ENCODE measurements around the gene LRRC27. TPM values are rescaled to one million over a fixed set of nuclear protein-coding genes. Genes with fewer than 3 reads are reported as not detected.
"Not testable (repeated sequence)": the region's sequence is repeated elsewhere in the genome, so short reads cannot be mapped to it uniquely, and the experiment has no call there.

The LRRC27 gene
- total RNA-seq, 2 experiments from 2014 or later = 1.5 to 1.9 TPM

DNA sequence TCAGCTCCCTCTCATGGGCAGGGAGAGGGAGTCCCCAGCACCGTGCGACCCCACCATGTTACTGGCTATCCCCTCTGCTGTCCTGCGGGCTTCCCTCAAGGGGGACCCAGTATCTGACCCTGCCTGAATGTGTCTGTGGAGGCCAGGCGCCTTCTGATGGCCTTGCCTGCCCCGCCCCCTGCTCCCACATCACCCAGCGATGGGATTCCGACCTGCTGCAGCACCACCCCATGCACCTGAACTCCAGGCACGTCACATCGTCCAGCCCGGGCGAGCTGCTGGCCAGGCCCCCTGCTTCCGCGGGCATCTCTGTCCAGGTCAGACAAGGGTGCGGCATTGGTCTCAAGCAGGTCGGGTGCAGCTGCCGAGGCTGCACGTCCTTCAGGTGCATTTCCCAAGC, 19.0 kb downstream of the LRRC27 start:
- H3K27ac Mint-ChIP-seq = no peak overlapping the region
- CTCF ChIA-PET = interaction anchor here (0.7 to 0.9 kb wide), 2 partner anchors 10 to 74 kb away, joined by 3 to 6 read pairs; no protein-coding TSS in a partner anchor
- H3K36me3 Mint-ChIP-seq (ENCODE audit: low read depth) = no peaks in the 10 kb centered on the region
- intact Hi-C loops (cut with micrococcal nuclease) = loop anchor here (5.0 kb wide), 1 partner anchor 44 kb away; the partner anchor contains the start of gene STK32C
- no peak overlapping the region for H3K4me3 Mint-ChIP-seq
- no peaks in the 10 kb centered on the region for H3K27me3 Mint-ChIP-seq (ENCODE audit: low read depth)
- no peaks in the 10 kb centered on the region for H3K9me3 Mint-ChIP-seq
- H3K4me1 Mint-ChIP-seq (ENCODE audit: low read depth) = peaks cover 3% of the 10 kb centered on the region
- no peak for DNase-seq

DNA sequence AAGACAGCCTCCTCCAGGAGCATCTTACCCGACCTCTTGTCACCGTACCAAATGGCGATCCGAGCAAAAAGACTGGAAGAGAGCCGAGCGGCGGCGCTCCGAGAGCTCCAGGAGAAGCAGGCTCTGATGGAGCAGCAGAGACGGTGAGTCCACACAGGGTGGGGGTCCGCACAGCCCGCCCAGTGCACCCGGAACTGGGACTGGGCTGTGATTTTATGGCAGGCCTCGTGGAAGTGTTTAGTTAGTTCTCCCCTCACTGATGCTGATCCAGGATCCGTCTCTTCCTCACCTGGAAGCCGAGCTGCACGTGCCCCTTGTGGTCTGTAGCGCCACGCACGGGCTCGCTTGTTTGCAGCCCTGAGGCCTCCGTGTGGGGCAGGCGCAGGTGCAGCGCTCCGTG, 19.6 kb downstream of the LRRC27 start:
- CTCF ChIA-PET = interaction anchor here (0.7 to 0.9 kb wide), 3 partner anchors 10 to 127 kb away, joined by 3 to 6 read pairs (median 3); no protein-coding TSS in a partner anchor
- Mint-ChIP-seq H3K4me3 (no peak overlapping the region), H3K27me3 (ENCODE audit: low read depth) (no peaks in the 10 kb centered on the region), H3K36me3 (ENCODE audit: low read depth) (no peaks in the 10 kb centered on the region), H3K4me1 (ENCODE audit: low read depth) (peaks cover 3% of the 10 kb centered on the region), H3K27ac (no peak overlapping the region), H3K9me3 (no peaks in the 10 kb centered on the region)
- intact Hi-C loops (cut with micrococcal nuclease) = loop anchor here (1.0 to 5.0 kb wide), 2 partner anchors 44 to 128 kb away; partner anchors contain the start of gene STK32C
- no peak for DNase-seq

DNA sequence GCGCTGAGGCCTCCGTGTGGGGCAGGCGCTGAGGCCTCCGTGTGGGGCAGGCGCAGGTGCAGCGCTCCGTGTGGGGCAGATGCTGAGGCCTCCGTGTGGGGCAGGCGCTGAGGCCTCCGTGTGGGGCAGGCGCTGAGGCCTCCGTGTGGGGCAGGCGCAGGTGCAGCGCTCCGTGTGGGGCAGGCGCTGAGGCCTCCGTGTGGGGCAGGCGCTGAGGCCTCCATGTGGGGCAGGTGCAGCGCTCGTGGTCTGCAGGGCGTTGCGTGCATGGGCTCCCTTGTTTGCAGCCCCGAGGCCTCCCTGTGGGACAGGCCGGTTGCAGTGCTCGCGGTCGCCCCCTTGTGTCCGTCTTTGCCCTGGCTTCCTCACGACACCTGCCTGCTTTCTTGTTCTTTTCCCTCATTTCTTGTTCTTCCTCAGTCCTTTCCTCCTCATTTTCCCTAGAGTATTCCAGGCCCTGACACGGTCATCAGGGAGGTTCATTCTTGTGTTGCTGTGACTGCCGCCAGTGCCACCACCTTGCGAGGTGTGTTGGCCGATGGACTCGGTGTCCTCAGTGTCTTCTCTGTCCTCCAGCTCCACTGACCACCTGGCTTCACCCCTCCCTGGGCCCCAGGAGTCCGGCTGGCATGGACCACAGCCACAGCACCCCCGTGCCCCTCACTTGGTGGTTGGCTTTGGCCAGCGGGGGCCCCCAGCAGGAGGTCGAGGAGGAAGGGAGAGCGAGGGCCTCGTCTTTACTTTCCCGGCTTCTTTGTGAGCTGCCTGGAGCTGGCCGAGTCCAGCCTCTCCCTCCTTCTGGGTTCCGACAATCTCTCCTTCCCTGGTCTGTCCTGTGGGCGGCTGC, 20.7 kb downstream of the LRRC27 start:
- DNase-seq = peak; percentile 86
- H3K4me1 Mint-ChIP-seq (ENCODE audit: low read depth); H3K9me3 Mint-ChIP-seq; H3K4me3 Mint-ChIP-seq; H3K36me3 Mint-ChIP-seq (ENCODE audit: low read depth); H3K27me3 Mint-ChIP-seq (ENCODE audit: low read depth); H3K27ac Mint-ChIP-seq: not testable (repeated sequence)
- CTCF ChIA-PET = interaction anchor here (1.1 to 2.1 kb wide), 3 partner anchors 10 to 140 kb away, joined by 3 to 10 read pairs (median 3); no protein-coding TSS in a partner anchor
- intact Hi-C loops (cut with micrococcal nuclease) = loop anchor here (1.0 to 5.0 kb wide), 2 partner anchors 45 to 129 kb away; partner anchors contain the start of gene STK32C

DNA sequence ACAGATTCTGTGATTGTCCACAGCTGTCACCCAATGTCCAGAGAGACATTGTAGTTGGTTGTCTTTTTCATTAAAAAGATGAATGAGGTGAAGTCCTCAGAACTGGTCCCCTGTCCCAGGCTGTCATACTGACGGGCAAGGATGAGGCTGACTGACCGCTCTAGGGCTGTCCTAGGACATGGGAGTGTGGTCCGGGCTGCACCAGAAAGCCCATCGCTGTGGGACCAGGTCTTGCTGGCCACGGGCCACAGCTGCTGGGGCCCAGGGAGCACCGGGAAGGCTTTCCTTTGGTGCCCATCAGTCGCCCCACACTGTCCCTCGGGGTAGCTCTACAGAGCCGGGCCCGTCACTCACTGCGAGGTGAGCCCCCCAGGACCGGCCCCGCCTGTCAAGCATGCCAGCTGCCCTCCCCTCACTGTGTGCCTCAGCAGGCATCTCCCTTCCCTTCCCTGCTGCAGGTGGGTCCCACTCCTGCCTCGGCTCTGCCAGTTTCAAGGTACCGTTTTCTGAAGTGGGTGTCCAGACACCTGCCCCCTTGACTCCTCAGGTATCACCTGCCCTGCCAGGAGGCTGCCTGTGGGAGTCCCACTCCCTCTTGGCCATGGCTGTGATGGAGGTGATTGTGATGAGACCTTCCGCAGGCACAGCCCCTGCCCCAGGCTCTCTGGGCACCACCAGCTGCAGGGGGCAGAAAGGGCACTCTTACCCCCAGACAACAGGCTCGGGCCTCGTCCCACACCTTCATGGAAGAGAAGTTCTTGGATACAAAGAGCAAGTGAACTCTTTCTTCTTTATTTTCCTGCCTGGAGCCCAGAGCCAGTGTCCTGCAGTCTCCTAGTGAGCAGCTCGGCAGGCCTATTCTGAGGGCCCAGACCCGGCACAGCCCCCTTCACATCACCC, 21.7 kb downstream of the LRRC27 start:
- intact Hi-C loops (cut with micrococcal nuclease) = loop anchor here (5.0 kb wide), 1 partner anchor 46 kb away; the partner anchor contains the start of gene STK32C
- Mint-ChIP-seq H3K36me3 (ENCODE audit: low read depth) (no peaks in the 10 kb centered on the region), H3K9me3 (no peaks in the 10 kb centered on the region), H3K4me1 (ENCODE audit: low read depth) (peaks cover 3% of the 10 kb centered on the region), H3K27ac (no peak overlapping the region), H3K27me3 (ENCODE audit: low read depth) (no peaks in the 10 kb centered on the region), H3K4me3 (no peak overlapping the region)
- DNase-seq = no peak
- CTCF ChIA-PET = interaction anchor here (1.1 to 2.1 kb wide), 3 partner anchors 9 to 141 kb away, joined by 3 to 10 read pairs (median 3); no protein-coding TSS in a partner anchor

DNA sequence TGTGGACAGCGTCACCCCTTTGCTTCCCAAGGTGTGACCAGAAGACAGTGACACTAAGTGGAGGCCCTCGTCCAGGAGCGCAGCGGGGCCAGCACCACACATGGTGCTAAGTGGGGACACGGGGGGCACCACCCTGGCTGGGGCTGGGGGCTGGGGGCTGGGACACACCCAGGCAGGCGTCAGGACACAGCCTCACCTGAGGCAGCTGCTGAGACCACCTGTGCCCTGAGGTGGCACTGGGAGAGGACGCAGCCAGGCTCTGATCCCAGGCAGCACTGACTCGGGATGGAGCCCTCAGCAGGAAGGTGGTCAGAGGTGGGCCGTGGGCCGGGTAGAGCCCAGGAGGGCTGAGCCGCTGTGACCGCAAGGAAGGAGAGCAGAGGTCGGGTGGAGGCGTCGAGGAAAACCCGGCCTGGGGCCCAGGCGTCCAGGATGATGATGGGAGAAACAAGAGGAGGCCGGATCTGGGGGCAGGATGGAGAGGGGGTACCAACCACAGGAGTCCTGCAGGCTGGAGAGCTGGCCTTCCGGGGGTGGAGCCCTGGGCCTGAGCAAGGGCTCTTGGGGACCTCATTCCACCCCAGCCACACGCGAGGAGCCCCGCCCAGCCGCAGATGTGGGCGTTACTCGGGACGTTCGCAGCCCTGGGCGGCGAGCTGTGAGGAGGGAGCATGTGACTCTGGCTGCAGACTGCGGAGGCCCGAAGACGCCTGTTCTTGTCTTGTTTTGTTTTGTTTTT, 22.5 kb downstream of the LRRC27 start:
- Mint-ChIP-seq H3K27ac (no peak overlapping the region), H3K4me3 (no peak overlapping the region), H3K27me3 (ENCODE audit: low read depth) (no peaks in the 10 kb centered on the region), H3K9me3 (no peaks in the 10 kb centered on the region), H3K4me1 (ENCODE audit: low read depth) (peaks cover 3% of the 10 kb centered on the region), H3K36me3 (ENCODE audit: low read depth) (no peaks in the 10 kb centered on the region)
- no peak for DNase-seq
- intact Hi-C loops (cut with micrococcal nuclease) = loop anchor here (5.0 kb wide), 1 partner anchor 47 kb away; the partner anchor contains the start of gene STK32C
- CTCF ChIA-PET = interaction anchor here (0.6 to 2.1 kb wide), 3 partner anchors 15 to 373 kb away, joined by 3 to 10 read pairs (median 4); no protein-coding TSS in a partner anchor

DNA sequence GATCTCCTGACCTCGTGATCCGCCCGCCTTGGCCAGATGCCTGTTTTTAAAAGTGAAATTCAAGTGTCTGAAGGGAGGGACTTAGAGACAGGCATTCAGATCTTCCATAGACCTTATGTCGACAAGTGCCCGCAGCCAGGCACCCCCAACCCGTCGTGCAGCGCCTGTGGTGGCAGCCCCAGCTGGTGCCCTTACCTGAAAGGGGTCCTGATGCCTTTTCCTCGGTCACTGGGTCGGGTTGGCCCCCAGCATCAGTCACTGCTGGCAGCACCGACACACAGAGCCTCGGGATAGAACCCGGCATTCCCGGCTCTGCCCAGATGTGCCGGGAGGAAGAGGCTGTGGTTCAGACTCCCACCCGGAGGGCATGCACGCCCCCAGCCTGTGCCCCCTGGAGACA, 23.3 kb downstream of the LRRC27 start:
- no peaks in the 10 kb centered on the region for H3K9me3 Mint-ChIP-seq
- no peak overlapping the region for H3K4me3 Mint-ChIP-seq
- H3K36me3 Mint-ChIP-seq (ENCODE audit: low read depth) = no peaks in the 10 kb centered on the region
- H3K4me1 Mint-ChIP-seq (ENCODE audit: low read depth) = peaks cover 3% of the 10 kb centered on the region
- H3K27me3 Mint-ChIP-seq (ENCODE audit: low read depth) = no peaks in the 10 kb centered on the region
- H3K27ac Mint-ChIP-seq = no peak overlapping the region
- DNase-seq = no peak
- intact Hi-C loops (cut with micrococcal nuclease) = no loop called here
- CTCF ChIA-PET = interaction anchor here (0.6 to 0.9 kb wide), 2 partner anchors 15 to 372 kb away, joined by 3 to 4 read pairs; no protein-coding TSS in a partner anchor

DNA sequence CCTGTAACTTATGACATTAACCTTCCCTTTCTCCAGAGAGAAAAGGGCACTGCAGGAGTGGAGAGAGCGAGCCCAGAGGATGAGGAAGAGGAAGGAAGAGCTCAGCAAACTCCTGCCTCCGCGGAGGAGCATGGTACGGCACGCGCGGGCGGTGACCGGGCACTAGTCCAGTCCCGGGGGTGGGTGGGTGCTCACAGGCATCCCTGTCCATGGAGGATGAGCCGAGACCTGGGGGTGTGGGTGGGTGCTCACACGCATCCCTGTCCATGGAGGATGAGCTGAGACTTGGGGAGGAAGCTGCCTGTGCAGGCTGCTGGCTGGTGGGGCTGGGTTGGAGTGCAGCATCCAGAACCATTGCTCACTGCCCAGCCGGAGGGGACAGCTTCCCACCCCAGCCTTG, 23.8 kb downstream of the LRRC27 start:
- DNase-seq = no peak
- intact Hi-C loops (cut with micrococcal nuclease) = no loop called here
- H3K4me1 Mint-ChIP-seq (ENCODE audit: low read depth) = peaks cover 3% of the 10 kb centered on the region
- CTCF ChIA-PET = interaction anchor here (1.0 kb wide), 1 partner anchor 58 kb away, joined by 3 read pairs; no protein-coding TSS in a partner anchor
- H3K36me3 Mint-ChIP-seq (ENCODE audit: low read depth) = no peaks in the 10 kb centered on the region
- no peaks in the 10 kb centered on the region for H3K27me3 Mint-ChIP-seq (ENCODE audit: low read depth)
- no peak overlapping the region for H3K27ac Mint-ChIP-seq
- no peak overlapping the region for H3K4me3 Mint-ChIP-seq
- no peaks in the 10 kb centered on the region for H3K9me3 Mint-ChIP-seq

DNA sequence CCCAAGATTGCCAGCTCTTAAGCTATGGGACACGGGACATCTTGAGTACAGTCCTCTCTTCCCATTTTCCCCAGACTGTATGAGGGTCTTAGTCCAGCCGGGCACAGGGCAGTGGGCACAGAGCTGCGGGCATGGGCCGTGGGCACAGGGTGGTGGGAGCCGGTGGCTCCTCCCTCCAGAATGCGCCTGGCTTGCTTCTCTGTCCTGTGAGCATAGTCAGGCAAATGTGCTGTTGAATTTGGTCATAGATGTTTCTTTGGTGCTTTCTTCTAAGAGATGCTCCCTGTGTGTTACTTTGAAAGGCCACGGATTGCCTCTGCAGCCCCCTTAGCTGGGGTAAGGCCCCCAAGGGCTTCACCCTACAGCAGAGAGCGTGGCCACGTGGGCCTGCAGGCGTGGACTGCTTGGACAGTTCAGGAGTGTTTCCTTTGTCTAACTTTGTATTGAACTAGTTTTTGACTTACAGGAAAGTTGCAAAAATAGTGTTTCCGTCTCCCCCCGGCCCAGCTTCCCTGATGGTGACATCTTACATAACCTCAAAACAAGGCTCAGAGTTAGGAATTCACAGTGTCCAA, 24.7 kb downstream of the LRRC27 start:
- H3K36me3 Mint-ChIP-seq (ENCODE audit: low read depth) = no peaks in the 10 kb centered on the region
- H3K9me3 Mint-ChIP-seq = no peaks in the 10 kb centered on the region
- H3K4me3 Mint-ChIP-seq = no peak overlapping the region
- CTCF ChIA-PET = interaction anchor here (1.0 to 1.2 kb wide), 2 partner anchors 15 to 59 kb away, joined by 3 to 4 read pairs; no protein-coding TSS in a partner anchor
- peaks cover 3% of the 10 kb centered on the region for H3K4me1 Mint-ChIP-seq (ENCODE audit: low read depth)
- intact Hi-C loops (cut with micrococcal nuclease) = no loop called here
- no peaks in the 10 kb centered on the region for H3K27me3 Mint-ChIP-seq (ENCODE audit: low read depth)
- no peak for DNase-seq
- H3K27ac Mint-ChIP-seq = no peak overlapping the region

DNA sequence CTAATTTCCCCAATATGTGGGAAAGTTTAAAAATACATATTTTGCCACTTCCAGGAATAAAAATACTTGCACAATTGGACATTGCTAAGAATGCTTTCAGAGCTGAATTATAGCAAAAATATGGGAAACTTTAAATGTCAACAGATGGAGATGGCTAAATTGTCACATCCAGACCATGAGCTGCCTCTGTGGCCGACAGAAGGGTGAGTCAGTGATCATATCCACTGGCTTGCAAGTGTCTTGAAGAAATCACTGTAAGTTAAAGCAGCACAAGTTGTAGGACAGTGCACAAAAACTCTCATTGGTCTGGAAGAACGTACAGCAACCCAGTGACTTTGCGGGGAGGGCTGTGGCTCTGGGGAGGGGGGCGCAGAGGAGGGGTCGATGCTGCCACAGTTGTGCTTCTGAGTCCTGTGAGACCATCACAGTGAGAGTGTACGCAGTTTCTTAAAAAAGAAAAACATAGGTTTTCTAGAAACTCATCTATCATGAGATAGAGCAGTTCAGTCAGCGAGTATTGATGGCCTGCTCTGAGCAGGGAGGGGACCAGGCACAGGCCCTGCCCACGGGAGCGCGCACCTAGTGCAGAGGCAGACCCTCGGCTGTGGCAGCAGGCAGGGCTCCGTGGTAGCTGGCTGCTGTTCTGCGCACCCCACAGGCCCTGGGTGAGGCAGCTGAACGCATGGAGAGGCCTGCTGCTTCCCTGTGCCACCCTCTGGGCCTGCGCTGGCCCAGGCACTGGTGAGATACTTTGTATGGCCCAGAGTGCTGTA, 25.5 kb downstream of the LRRC27 start:
- Mint-ChIP-seq H3K27me3 (ENCODE audit: low read depth) (no peaks in the 10 kb centered on the region), H3K4me3 (no peak overlapping the region), H3K27ac (no peak overlapping the region), H3K36me3 (ENCODE audit: low read depth) (no peaks in the 10 kb centered on the region), H3K4me1 (ENCODE audit: low read depth) (peaks cover 3% of the 10 kb centered on the region), H3K9me3 (no peaks in the 10 kb centered on the region)
- DNase-seq = no peak
- intact Hi-C loops (cut with micrococcal nuclease) = no loop called here
- CTCF ChIA-PET = interaction anchor here (1.2 kb wide), 1 partner anchor 14 kb away, joined by 4 read pairs; no protein-coding TSS in a partner anchor

DNA sequence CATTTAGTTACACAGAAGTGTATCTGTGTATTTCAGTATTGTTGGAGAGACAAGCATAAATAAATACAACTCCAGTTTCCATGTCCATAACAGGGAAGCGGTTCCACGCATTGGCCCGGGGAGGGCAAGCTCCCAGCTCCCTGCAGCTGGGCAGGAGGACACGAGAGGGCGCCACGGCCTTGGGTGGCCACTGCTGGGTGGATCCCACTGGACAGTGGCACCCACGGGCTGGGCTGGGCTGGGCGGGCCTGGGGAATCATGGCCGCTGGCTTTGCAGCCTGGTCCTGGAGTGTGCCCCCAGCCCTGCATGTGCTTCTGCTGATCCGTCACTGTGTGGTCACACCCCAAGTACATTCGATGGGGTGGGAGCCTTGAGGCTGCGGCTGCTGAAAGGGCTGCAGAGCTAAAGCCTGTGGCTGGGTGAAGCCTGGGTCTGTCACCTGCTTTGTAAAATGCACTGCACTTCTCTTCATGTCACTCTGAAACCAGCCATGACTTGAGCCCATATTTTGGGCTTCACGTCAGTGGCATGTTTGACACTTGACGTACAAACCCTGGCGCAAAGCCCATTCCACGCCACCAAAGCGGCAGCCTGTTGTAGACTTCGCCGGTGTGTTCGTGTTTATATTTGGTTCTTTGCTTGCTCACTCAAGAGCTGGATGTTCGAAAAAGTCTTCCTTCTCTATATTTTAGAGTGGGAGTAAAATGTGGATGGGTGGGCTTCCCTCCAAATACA, 27.5 kb downstream of the LRRC27 start:
- Mint-ChIP-seq H3K9me3 (no peaks in the 10 kb centered on the region), H3K4me1 (ENCODE audit: low read depth) (no peaks in the 10 kb centered on the region), H3K27ac (no peak overlapping the region), H3K36me3 (ENCODE audit: low read depth) (no peaks in the 10 kb centered on the region), H3K27me3 (ENCODE audit: low read depth) (no peaks in the 10 kb centered on the region), H3K4me3 (no peak overlapping the region)
- CTCF ChIA-PET = interaction anchor here (0.8 to 1.9 kb wide), 3 partner anchors 14 to 87 kb away, joined by 3 to 5 read pairs (median 5); no protein-coding TSS in a partner anchor
- intact Hi-C loops (cut with micrococcal nuclease) = no loop called here
- DNase-seq = no peak
